ENCODE results near the gene ZNF462. TPM values are rescaled to one million over a fixed set of nuclear protein-coding genes. Genes with fewer than 3 reads are reported as not detected.
A peak's percentile ranks its signal among the peaks of the same experiment; 100 is the strongest.

Gene ZNF462
- total RNA-seq, 2 donors from 2014 or later = 41.4 to 54.4 TPM

GRCh38 chr9:107042606-107043005, 179.6 kb downstream of the ZNF462 start:
- Histone ChIP-seq H3K27me3 (replicated peaks; ENCODE audit: insufficient read depth) (no peaks in the 10 kb centered on the region), H3K4me3 (no peak overlapping the region), H3K27ac (no peak overlapping the region), H3K36me3 (no peaks in the 10 kb centered on the region), H3K9me3 (no peaks in the 10 kb centered on the region), H3K4me1 (replicated peaks) (no peaks in the 10 kb centered on the region)
- intact Hi-C loops (cut with DNase I) = loop anchor here (10.0 kb wide), 2 partner anchors 62 to 178 kb away; partner anchors contain the start of gene ZNF462
- no peak for DNase-seq (ENCODE audit: low spot score)
- TF ChIP-seq POLR2A (IDR thresholded peaks at IDR 0.05) (no peak), POLR2AphosphoS5 (IDR thresholded peaks at IDR 0.05) (no peak), CTCF (IDR thresholded peaks at IDR 0.05) (no peak)

- Histone ChIP-seq H3K4me1 (replicated peaks) (no peaks in the 10 kb centered on the region), H3K27ac (no peak overlapping the region), H3K27me3 (replicated peaks; ENCODE audit: insufficient read depth) (no peaks in the 10 kb centered on the region), H3K36me3 (no peaks in the 10 kb centered on the region), H3K9me3 (no peaks in the 10 kb centered on the region), H3K4me3 (no peak overlapping the region)
- no peak for DNase-seq (ENCODE audit: low spot score)
- intact Hi-C loops (cut with DNase I) = loop anchor here (10.0 kb wide), 2 partner anchors 61 to 179 kb away; partner anchors contain the start of gene ZNF462
- WGBS = 20% methylated on average over 5 of the region's 5 CpGs
- no peak for TF ChIP-seq POLR2AphosphoS5 (IDR thresholded peaks at IDR 0.05)
- TF ChIP-seq CTCF (IDR thresholded peaks at IDR 0.05) = peak in 1 of 4 experiments; percentile 25
- no peak for TF ChIP-seq POLR2A (IDR thresholded peaks at IDR 0.05)
These were observed 180.9 kb downstream of the ZNF462 start for GRCh38 chr9:107043886-107044285.

GRCh38 chr9:107044872-107045271, 181.9 kb downstream of the ZNF462 start:
- H3K4me1 ChIP-seq (replicated peaks) = no peaks in the 10 kb centered on the region
- H3K27ac ChIP-seq = no peak overlapping the region
- 98% methylated on average over 4 of the region's 4 CpGs for WGBS
- H3K9me3 ChIP-seq = no peaks in the 10 kb centered on the region
- no peaks in the 10 kb centered on the region for H3K27me3 ChIP-seq (replicated peaks; ENCODE audit: insufficient read depth)
- intact Hi-C loops (cut with DNase I) = loop anchor here (10.0 kb wide), 2 partner anchors 60 to 180 kb away; partner anchors contain the start of gene ZNF462
- no peak for DNase-seq (ENCODE audit: low spot score)
- no peak overlapping the region for H3K4me3 ChIP-seq
- no peak for TF ChIP-seq CTCF (IDR thresholded peaks at IDR 0.05)
- TF ChIP-seq POLR2A (IDR thresholded peaks at IDR 0.05) = no peak
- no peak for TF ChIP-seq POLR2AphosphoS5 (IDR thresholded peaks at IDR 0.05)
- no peaks in the 10 kb centered on the region for H3K36me3 ChIP-seq

GRCh38 chr9:107046692-107047091, 183.7 kb downstream of the ZNF462 start:
- WGBS = 100% methylated on average over 1 of the region's 1 CpG
- Histone ChIP-seq H3K36me3 (no peaks in the 10 kb centered on the region), H3K4me1 (replicated peaks) (no peaks in the 10 kb centered on the region), H3K27ac (no peak overlapping the region), H3K9me3 (no peaks in the 10 kb centered on the region), H3K27me3 (replicated peaks; ENCODE audit: insufficient read depth) (no peaks in the 10 kb centered on the region), H3K4me3 (no peak overlapping the region)
- TF ChIP-seq CTCF (IDR thresholded peaks at IDR 0.05) (no peak), POLR2AphosphoS5 (IDR thresholded peaks at IDR 0.05) (no peak), POLR2A (IDR thresholded peaks at IDR 0.05) (no peak)
- intact Hi-C loops (cut with DNase I) = loop anchor here (10.0 kb wide), 2 partner anchors 58 to 182 kb away; partner anchors contain the start of gene ZNF462
- DNase-seq (ENCODE audit: low spot score) = no peak

GRCh38 chr9:107049046-107049802, 186.3 kb downstream of the ZNF462 start:
- WGBS = 61% methylated on average over 13 of the region's 13 CpGs
- TF ChIP-seq POLR2AphosphoS5 (IDR thresholded peaks at IDR 0.05) (no peak), POLR2A (IDR thresholded peaks at IDR 0.05) (no peak), CTCF (IDR thresholded peaks at IDR 0.05) (no peak)
- no peaks in the 10 kb centered on the region for H3K4me1 ChIP-seq (replicated peaks)
- H3K4me3 ChIP-seq = no peak overlapping the region
- H3K9me3 ChIP-seq = no peaks in the 10 kb centered on the region
- H3K36me3 ChIP-seq = no peaks in the 10 kb centered on the region
- intact Hi-C loops (cut with DNase I) = loop anchor here (10.0 kb wide), 2 partner anchors 56 to 184 kb away; partner anchors contain the start of gene ZNF462
- no peaks in the 10 kb centered on the region for H3K27me3 ChIP-seq (replicated peaks; ENCODE audit: insufficient read depth)
- no peak overlapping the region for H3K27ac ChIP-seq
- no peak for DNase-seq (ENCODE audit: low spot score)
